Measurements from ENCODE around the gene SAP30L.

The SAP30L gene

DNA sequence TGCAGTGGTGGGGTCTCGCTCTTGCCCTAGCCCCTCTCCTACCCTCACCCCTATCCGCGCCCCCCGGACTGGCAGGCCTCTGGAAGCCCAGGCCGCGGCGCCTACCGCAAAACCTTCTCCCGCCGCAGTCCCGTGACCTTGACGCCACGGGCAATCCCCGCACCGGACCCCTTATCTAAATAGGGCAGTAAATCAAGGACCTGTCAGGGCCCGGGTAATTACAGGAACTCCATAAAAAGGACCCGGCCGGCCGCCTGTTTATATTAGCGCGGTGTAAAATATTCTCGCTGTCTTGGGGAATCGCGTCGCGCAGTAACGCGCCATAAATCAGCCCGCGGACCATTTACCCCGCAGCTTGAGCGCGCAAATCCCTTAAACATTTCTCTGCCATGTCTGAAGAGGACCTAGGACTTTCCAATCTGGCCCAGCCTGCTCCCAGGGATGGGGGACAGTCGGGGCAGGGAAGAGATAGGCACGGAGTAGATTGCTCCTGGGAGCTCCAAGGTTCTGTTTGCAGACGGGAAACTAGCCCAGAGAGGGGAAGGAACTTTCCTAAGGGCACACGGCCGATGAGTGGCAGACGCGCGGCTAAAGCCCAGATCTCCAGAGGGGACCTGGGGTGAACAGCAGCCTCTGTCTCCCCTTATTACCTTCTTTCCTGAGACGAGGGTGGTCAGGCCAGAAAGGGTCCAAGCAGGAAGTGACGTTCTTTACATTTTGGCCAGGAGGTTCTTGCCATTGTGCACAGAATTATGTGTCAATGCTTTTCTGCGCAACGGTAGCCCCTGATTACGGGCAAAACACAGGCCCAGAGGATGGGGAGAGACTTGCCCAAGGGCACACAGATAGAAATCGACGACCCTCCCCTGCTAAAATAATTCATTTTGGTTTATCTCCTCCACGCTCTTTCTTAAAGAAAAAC lies 37.0 kb downstream of the SAP30L start:
- H3K27ac Mint-ChIP-seq: no peak overlapping the region
- no peaks in the 10 kb centered on the region for H3K9me3 Mint-ChIP-seq
- no peak overlapping the region for H3K4me3 Mint-ChIP-seq
- peaks cover 17% of the 10 kb centered on the region for H3K4me1 Mint-ChIP-seq (ENCODE audit: low read depth)
- peaks cover 98% of the 10 kb centered on the region for H3K27me3 Mint-ChIP-seq
- intact Hi-C loops (cut with micrococcal nuclease): no loop called here
- H3K36me3 Mint-ChIP-seq (ENCODE audit: low read depth): no peaks in the 10 kb centered on the region

DNA sequence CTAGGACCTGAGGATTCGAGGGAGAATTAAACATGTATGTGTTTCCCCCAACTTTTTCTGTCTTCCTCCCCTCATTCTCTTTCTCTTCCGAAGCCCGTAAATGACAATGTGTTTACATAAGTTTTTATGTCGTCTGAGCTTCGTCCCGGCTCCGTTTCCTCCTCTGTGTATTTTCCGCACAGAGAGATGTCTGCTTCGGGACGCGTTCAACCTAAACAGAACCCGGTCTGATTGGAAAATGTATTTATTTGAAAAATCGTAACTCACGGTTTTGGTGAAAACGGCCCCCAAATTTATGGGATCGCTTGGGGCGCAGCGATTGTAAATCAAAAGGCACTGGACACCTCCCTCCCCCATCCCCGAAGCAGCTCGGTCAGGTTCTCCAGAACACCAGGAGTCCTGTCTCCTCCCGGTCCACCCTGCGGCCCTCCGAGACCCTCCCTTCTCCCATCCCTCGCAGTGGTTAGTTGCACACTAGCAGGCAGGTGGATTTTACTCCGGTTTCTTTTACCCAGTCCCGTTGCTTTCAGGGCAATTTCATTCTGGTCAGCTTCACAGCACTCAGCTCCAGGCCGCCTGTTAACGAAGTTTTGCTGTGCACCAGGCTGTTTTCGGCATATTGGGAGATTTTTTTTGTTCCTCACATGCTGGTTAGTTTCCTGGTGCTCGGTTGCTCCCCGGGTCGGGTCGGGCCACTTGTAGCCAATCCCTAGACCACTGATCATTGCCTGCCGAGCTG lies 38.0 kb downstream of the SAP30L start:
- Mint-ChIP-seq H3K4me3 (no peak overlapping the region), H3K27me3 (peaks cover 92% of the 10 kb centered on the region), H3K4me1 (ENCODE audit: low read depth) (peaks cover 15% of the 10 kb centered on the region), H3K36me3 (ENCODE audit: low read depth) (no peaks in the 10 kb centered on the region), H3K27ac (no peak overlapping the region), H3K9me3 (no peaks in the 10 kb centered on the region)
- intact Hi-C loops (cut with micrococcal nuclease): no loop called here

DNA sequence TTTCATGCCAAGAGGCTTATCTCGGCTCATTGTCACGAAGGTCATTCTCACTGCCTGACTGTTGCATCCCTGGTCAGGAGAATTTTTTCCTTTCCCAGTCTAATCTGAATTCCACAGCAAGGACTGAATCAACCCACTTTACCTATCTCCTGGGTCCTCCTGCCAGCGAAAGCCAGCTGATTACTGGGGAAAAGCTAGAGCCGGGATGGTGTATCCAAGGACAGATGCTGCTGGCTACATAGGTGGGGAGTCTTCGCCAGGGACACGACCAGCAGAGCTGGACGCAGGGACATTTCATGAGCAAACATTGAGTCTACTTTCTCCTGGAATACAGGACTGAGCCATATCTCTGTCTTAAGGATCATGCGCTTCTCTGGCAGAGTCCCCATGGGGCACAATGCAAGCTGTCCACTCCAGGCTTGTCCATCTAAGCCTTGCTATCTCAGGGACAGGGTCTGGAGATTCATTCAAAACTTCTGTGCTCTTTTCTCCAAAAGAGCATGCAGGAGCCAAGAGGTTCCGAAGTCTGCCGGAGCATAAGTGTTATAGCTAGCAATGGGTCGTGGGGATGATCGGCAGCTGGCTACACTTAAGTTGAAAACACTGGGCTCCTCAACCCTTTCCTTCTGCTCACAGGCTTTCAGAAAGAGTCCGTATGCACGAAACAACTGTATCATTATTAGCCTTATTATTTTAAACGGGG lies 38.7 kb downstream of the SAP30L start:
- Mint-ChIP-seq H3K27ac (no peak overlapping the region), H3K36me3 (ENCODE audit: low read depth) (no peaks in the 10 kb centered on the region), H3K9me3 (no peaks in the 10 kb centered on the region), H3K4me1 (ENCODE audit: low read depth) (peaks cover 15% of the 10 kb centered on the region), H3K4me3 (no peak overlapping the region), H3K27me3 (peaks cover 89% of the 10 kb centered on the region)
- intact Hi-C loops (cut with micrococcal nuclease): no loop called here

DNA sequence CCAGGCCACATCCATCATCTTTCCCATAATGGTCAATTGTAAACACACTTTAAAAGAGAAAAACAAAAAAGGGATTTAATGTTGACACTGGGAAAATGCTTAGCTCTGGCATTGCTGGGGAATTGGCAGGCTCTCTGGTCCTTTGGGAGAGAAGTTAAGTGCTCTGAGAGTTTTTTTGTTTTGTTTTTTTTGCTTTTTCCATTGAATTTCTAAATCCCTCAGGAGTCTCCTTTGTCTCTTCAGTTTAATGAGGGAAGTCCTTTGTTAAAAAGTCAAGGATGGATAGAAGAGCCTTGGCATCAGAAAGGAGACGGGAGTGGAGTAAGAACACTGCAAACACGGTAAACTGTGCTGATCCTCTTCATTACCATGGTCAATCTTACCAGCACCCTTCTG lies 39.3 kb downstream of the SAP30L start:
- Mint-ChIP-seq H3K4me3 (no peak overlapping the region), H3K4me1 (ENCODE audit: low read depth) (peaks cover 15% of the 10 kb centered on the region), H3K36me3 (ENCODE audit: low read depth) (no peaks in the 10 kb centered on the region), H3K9me3 (no peaks in the 10 kb centered on the region), H3K27ac (no peak overlapping the region), H3K27me3 (peaks cover 87% of the 10 kb centered on the region)
- intact Hi-C loops (cut with micrococcal nuclease): no loop called here

DNA sequence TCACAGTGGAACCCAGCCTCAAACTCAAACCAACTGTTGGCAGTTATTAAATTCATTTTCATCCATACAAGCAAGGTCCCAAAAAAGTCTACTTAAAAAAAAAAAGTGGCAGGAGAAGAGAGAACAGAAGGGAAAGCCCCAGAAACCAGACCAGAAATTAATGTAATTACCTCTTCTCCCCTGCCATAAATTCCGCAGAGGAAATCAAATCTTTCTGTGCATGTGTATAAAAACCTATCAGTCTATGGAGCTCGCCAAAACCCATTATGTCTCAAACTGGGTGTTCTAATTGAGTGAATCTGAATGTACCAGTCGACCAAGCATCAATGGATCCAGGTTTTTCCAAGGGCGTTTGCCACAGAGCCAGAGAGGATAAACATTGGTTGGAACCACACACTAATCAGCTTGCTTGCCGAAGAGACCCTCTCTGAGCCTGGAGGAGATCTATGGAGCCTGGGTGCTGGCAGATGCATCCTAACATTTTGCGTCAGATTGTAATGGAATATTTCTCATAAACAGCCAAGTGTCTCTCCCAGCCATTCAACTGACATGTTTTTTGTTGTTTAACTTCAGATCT lies 40.1 kb downstream of the SAP30L start:
- no peak overlapping the region for H3K4me3 Mint-ChIP-seq
- intact Hi-C loops (cut with micrococcal nuclease): no loop called here
- no peaks in the 10 kb centered on the region for H3K36me3 Mint-ChIP-seq (ENCODE audit: low read depth)
- H3K27me3 Mint-ChIP-seq: peaks cover 84% of the 10 kb centered on the region
- no peaks in the 10 kb centered on the region for H3K9me3 Mint-ChIP-seq
- peaks cover 15% of the 10 kb centered on the region for H3K4me1 Mint-ChIP-seq (ENCODE audit: low read depth)
- H3K27ac Mint-ChIP-seq: no peak overlapping the region

DNA sequence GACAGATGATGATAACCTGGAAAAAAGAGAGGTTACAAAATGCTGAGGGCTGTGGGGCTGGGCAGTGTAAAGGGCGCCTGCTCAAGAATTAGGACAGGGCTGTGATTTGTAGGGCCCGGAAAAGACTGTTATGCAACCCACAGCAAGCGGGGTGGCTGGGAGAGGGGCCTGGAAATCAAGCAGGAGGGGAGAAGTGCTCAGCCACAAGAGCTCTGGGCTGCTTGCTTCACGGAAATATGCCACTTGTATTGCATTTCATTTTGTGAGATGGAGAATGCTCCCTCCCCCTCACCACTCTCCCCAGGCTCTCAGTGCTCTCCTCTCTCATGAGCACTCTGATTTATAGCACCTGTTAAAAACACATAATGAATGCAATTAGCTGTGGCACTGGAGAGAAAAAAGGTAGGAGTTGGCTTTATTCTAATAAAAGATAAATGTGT lies 40.6 kb downstream of the SAP30L start:
- H3K4me1 Mint-ChIP-seq (ENCODE audit: low read depth): peaks cover 15% of the 10 kb centered on the region
- H3K36me3 Mint-ChIP-seq (ENCODE audit: low read depth): no peaks in the 10 kb centered on the region
- H3K27me3 Mint-ChIP-seq: peaks cover 84% of the 10 kb centered on the region
- H3K27ac Mint-ChIP-seq: no peak overlapping the region
- H3K4me3 Mint-ChIP-seq: no peak overlapping the region
- H3K9me3 Mint-ChIP-seq: no peaks in the 10 kb centered on the region
- intact Hi-C loops (cut with micrococcal nuclease): no loop called here

DNA sequence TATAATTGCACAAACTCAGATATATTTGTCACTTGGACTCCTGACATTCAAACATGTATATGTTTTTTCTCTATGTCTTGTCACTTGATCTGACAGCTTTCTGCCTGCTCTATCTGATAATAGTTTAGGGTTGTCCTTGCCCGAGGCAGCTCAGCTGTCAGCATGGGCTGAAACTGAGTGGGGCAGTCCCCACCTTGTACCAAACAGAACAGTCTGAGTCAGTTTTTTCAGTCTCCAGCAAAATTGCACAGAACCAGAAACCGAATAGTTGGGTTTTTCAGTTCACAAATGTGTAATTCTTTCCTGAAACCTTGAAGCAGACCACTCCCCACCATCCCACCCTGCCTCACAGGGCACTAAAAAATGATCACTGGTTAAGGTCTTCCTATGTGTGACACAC lies 41.7 kb downstream of the SAP30L start:
- Mint-ChIP-seq H3K27ac (no peak overlapping the region), H3K9me3 (no peaks in the 10 kb centered on the region), H3K27me3 (peaks cover 83% of the 10 kb centered on the region), H3K4me3 (no peak overlapping the region), H3K4me1 (ENCODE audit: low read depth) (peaks cover 11% of the 10 kb centered on the region), H3K36me3 (ENCODE audit: low read depth) (no peaks in the 10 kb centered on the region)
- intact Hi-C loops (cut with micrococcal nuclease): no loop called here

DNA sequence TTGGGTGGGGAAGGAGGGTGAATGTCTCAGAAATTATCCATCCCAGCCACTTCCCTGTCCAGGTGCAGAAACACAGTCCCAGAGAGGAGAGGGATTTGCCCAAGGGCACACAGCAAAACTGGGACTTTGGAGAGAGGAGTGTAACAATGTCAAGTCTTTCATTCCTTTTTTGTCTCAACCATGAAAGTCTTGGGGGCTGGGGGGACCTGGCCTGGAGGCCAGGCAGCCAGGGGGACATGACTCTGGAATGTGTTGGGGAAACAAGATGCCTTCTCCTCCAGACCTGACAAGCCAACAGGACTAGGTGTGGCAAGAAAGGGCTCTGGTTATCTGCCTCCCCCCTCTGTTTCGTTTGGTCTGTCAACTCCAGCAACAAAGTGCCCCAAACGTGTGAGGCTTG lies 46.1 kb downstream of the SAP30L start:
- peaks cover 66% of the 10 kb centered on the region for H3K27me3 Mint-ChIP-seq
- H3K4me3 Mint-ChIP-seq: no peak overlapping the region
- no peaks in the 10 kb centered on the region for H3K4me1 Mint-ChIP-seq (ENCODE audit: low read depth)
- no peak overlapping the region for H3K27ac Mint-ChIP-seq
- no peaks in the 10 kb centered on the region for H3K36me3 Mint-ChIP-seq (ENCODE audit: low read depth)
- intact Hi-C loops (cut with micrococcal nuclease): no loop called here
- H3K9me3 Mint-ChIP-seq: no peaks in the 10 kb centered on the region

DNA sequence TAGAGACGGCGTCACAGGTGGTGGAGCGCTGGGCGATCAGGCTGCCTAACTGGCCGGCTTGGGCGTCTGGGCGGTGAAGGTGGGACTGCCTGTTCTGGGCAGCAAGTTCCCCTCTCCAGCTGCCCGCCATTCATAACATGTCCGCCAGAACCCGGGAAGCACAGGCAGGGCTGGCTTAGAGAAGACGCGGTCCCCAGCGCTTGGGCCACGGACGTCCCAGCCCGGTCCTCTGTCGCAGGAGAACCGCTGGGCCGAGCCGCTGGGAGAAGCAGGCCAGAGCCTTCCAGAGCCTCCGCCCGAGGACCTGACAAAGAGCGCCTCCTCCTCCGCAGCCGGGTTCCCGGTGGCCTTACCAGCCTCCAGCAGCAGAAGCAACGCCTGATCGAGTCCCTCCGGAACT lies 47.5 kb downstream of the SAP30L start:
- H3K36me3 Mint-ChIP-seq (ENCODE audit: low read depth): no peaks in the 10 kb centered on the region
- H3K27ac Mint-ChIP-seq: no peak overlapping the region
- no peaks in the 10 kb centered on the region for H3K9me3 Mint-ChIP-seq
- no peaks in the 10 kb centered on the region for H3K4me1 Mint-ChIP-seq (ENCODE audit: low read depth)
- H3K27me3 Mint-ChIP-seq: peaks cover 62% of the 10 kb centered on the region
- no peak overlapping the region for H3K4me3 Mint-ChIP-seq
- intact Hi-C loops (cut with micrococcal nuclease): no loop called here

DNA sequence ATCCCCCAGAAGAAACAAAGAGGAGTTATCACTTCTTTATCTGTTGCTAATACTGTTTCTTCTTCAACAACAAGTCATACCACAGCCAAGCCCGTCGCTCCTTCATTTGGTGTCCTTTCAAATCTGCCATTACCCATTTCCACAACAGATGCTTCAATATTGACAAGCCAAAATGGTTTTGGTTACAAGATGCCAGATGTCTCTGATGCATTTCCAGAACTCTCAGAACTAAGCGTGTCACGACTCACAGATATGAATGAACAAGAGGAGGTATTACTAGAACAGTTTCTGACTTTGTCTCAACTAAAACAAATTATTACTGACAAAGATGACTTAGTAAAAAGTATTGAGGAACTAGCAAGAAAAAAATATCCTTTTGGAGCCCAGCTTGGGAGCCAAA lies 48.2 kb downstream of the SAP30L start:
- H3K27me3 Mint-ChIP-seq: peaks cover 64% of the 10 kb centered on the region
- intact Hi-C loops (cut with micrococcal nuclease): no loop called here
- H3K9me3 Mint-ChIP-seq: no peaks in the 10 kb centered on the region
- H3K4me3 Mint-ChIP-seq: no peak overlapping the region
- H3K27ac Mint-ChIP-seq: no peak overlapping the region
- no peaks in the 10 kb centered on the region for H3K36me3 Mint-ChIP-seq (ENCODE audit: low read depth)
- H3K4me1 Mint-ChIP-seq (ENCODE audit: low read depth): no peaks in the 10 kb centered on the region

DNA sequence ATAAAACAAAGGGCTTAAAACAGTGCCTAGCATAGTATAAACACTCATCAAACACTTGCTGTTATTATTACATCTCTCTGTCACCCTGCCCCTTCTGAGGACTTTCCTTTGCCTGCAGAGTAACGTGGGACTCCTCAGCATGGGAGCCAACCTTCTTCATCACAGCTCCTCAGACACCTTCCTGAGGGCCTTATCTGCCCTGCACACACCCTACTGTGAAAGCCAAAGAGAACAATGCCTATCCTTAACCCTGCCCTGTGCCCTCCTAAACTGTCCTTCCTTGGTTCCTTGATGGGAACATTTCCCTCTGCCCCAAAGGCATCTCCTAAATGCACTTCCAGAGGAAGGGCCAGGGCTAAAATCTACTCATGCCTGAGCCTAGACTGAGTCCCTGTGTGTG lies 52.8 kb downstream of the SAP30L start:
- Mint-ChIP-seq H3K27ac (no peak overlapping the region), H3K4me3 (no peak overlapping the region), H3K9me3 (no peaks in the 10 kb centered on the region), H3K27me3 (peaks cover 44% of the 10 kb centered on the region), H3K36me3 (ENCODE audit: low read depth) (no peaks in the 10 kb centered on the region), H3K4me1 (ENCODE audit: low read depth) (no peaks in the 10 kb centered on the region)
- intact Hi-C loops (cut with micrococcal nuclease): no loop called here

DNA sequence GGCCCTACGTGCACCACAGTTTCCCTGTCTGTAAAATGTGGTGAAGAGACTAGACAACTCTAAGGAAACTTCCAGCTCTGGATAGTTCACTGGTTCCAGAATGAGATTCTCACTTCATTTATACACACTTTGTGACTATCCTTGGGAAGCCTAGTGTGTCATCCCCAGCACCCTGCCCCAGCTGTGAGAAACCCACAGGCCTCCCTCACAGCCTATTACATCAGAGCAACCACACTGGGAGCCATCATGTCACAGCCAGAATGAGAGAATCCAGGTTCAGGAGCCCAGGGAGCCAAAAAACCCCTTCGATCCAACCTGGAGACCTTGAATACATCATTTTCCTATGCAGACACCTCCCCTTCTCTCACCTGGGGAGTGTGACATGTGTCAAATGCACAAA lies 53.2 kb downstream of the SAP30L start:
- H3K9me3 Mint-ChIP-seq: no peaks in the 10 kb centered on the region
- intact Hi-C loops (cut with micrococcal nuclease): no loop called here
- no peak overlapping the region for H3K27ac Mint-ChIP-seq
- no peaks in the 10 kb centered on the region for H3K4me1 Mint-ChIP-seq (ENCODE audit: low read depth)
- H3K4me3 Mint-ChIP-seq: no peak overlapping the region
- peaks cover 40% of the 10 kb centered on the region for H3K27me3 Mint-ChIP-seq
- no peaks in the 10 kb centered on the region for H3K36me3 Mint-ChIP-seq (ENCODE audit: low read depth)

DNA sequence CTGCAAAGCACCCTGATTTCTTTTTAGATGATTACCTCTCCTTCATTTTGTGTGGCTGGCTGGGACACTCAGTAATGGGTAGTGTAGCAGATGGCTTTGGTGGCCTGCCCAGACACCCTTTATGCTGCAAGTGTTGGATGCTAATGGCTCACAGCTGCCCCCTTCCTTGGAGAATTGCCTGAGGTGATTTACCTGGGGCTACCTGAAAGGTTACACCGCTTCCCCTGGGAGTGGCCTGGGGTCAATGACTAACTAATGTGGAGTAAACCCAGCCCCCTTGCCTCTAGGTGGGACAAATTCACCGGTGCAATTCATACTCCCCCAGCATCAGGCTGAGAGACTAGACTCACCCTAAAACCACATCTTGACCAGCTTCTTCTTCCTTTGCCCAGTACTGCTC lies 55.8 kb downstream of the SAP30L start:
- Mint-ChIP-seq H3K4me3 (no peak overlapping the region), H3K4me1 (ENCODE audit: low read depth) (no peaks in the 10 kb centered on the region), H3K27ac (no peak overlapping the region), H3K27me3 (peaks cover 31% of the 10 kb centered on the region), H3K36me3 (ENCODE audit: low read depth) (no peaks in the 10 kb centered on the region), H3K9me3 (no peaks in the 10 kb centered on the region)
- intact Hi-C loops (cut with micrococcal nuclease): no loop called here

DNA sequence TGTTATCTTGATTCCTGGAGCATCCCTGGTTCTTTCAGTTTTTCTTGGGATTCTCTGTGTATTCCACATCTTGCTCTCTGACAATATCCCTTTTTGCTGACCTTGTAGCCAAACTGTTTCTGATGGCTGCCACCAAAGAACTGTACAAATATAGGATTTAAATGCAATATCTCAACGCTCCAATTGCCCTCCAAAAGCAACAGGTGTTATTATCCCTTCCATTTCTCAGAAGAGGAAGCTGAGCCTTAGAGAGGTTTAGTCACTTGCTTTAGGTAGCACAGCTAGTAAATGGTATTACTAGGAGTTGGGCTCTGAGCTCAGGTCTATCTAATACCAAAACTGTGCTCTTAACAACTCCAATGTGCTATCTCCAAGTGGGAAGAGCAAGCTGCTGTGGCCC lies 56.4 kb downstream of the SAP30L start:
- Mint-ChIP-seq H3K4me1 (ENCODE audit: low read depth) (no peaks in the 10 kb centered on the region), H3K9me3 (no peaks in the 10 kb centered on the region), H3K27me3 (peaks cover 29% of the 10 kb centered on the region), H3K27ac (no peak overlapping the region), H3K36me3 (ENCODE audit: low read depth) (no peaks in the 10 kb centered on the region), H3K4me3 (no peak overlapping the region)
- intact Hi-C loops (cut with micrococcal nuclease): no loop called here
